Ovary (tissue), 9 donors: ENCODE measurements around the gene CYP19A1. TPM values are rescaled to one million over a fixed set of nuclear protein-coding genes. Genes with fewer than 3 reads are reported as not detected.

Experiments used
- DNase-seq, 5 donors: peaks; one replicate each; pipeline ENCODE4 v3.0.0-alpha.2; 2019 to 2020
- H3K27ac ChIP-seq, 2 donors: fragments of 200-600 bp; one replicate each; pipeline versions ENCODE4 v1.5.1 to v1.8.0; 2019 to 2022
- H3K27me3 ChIP-seq: fragments of 200-600 bp; one replicate; pipeline ENCODE4 v1.8.0; 2022
- H3K36me3 ChIP-seq: fragments of 200-600 bp; sonication (generic); one replicate; pipeline ENCODE4 v1.5.1; 2019
- H3K4me1 ChIP-seq: one replicate; pipeline ENCODE4 v1.8.1; 2013; ENCODE audit warnings: mild to moderate bottlenecking, moderate library complexity; ENCODE audit not compliant: insufficient read depth
- H3K4me3 ChIP-seq: fragments of 200-600 bp; sonication (generic); one replicate; pipeline ENCODE4 v1.5.1; 2017
- H3K9me3 ChIP-seq, 2 donors: fragments of 200-600 bp in 1 of 2; sonication (generic) in 1 of 2; one replicate each; pipeline versions ENCODE4 v1.5.1 to v1.8.1; 2013 to 2019; ENCODE audit warnings: mild to moderate bottlenecking in 1 of 2, moderate library complexity in 1 of 2
- EP300 ChIP-seq: sonication (generic); formaldehyde crosslinking; IDR thresholded peaks from one replicate; pipeline ENCODE4 v1.6.1; 2017; ENCODE audit warnings: antibody characterized with exemption
- POLR2A ChIP-seq: fragments of 450-650 bp; IDR thresholded peaks from one replicate; pipeline ENCODE4 v1.6.1; 2017; ENCODE audit warnings: antibody characterized with exemption, mild to moderate bottlenecking, moderate library complexity
- WGBS, 3 donors: extraction: QIAGEN DNeasy Blood & Tissue Kit in 1 of 3; methylation state at CpG; one replicate each; pipeline versions ENCODE4 v1.1.5 to v1.1.7; 2013 to 2017; 5-methylcytosine and 5-hydroxymethylcytosine counted together
- intact Hi-C, 4 donors: fragments of 100-400 bp; cut with DNase I; formaldehyde crosslinking; loops; one replicate each; pipeline versions ENCODE4 v1.11.0 to v1.15.1; 2022 to 2023
- polyA plus RNA-seq, 2 donors: library from polyadenylated mRNA; stranded (reverse); fragments of 200-250 nt in 1 of 2; fragments of 350-450 nt in 1 of 2; fragmentation: Illumina TruSeq in 1 of 2; extraction: RNeasy Lipid Tissue Mini Kit (QIAGEN cat#74804) in 1 of 2; gene quantifications; one replicate each; pipeline ENCODE4 v1.2.3, GENCODE V29; 2013 to 2014
- total RNA-seq, 7 donors: library from RNA; depleted of rRNA in 2 of 7; stranded (reverse); fragments of >200 nt in 2 of 7; fragmentation: NEBNext Ultra II Directional in 3 of 7; extraction: Animal tissue kit (Norgen Biotek cat#: 25700) in 3 of 7; gene quantifications; one replicate each; pipeline versions ENCODE4 v1.1.0 to v1.2.4, GENCODE V29; 2016 to 2023
- TF ChIP-seq, protein P1 (sequence below), 3 donors: fragments of 450-650 bp in 2 of 3; fragments of 200-600 bp in 1 of 3; IDR thresholded peaks; one replicate each; pipeline versions ENCODE4 v1.5.1 to v1.8.0; 2016 to 2022; ENCODE audit warnings: antibody characterized with exemption in 3 of 3, mild to moderate bottlenecking in 1 of 3
- donor health status: DM: no; HTN: no; CAD: no; lungs with moderate emphysema.
- donor health status: DM: no; HTN: no; CAD: no.
- donor health status: Bipolar disorder and iron deficiency.
- donor health status: DM: yes; HTN: yes; CAD: no.
- donor health status: DM: no; HTN: no; CAD: no.
- donor health status: DM: yes; HTN: yes; CAD: no.

Gene CYP19A1
- total and polyA plus RNA-seq, 9 donors, result 0.81 to 1,570 (median 1.4) TPM

DNA sequence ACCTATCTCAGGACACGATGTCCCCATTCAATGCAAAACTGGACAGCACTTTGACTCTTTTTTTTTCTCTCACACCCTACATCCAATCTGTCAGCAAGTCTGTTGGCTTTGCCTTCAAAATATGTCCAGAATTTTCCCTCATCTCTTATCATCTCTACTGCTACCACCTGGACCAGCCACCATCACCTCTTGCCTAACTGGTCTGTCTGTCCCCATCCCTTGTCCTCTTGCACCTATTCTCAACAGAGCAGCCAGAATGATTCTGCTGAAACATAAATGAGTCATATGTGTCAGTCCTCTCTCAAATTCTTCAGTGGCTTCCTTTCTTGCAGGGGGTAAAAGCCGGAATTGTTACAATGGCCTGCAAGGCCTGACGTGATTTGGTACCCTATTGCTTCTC lies 105.8 kb downstream of the CYP19A1 start:
- H3K27ac ChIP-seq, result no peak overlapping the region
- DNase-seq, result no peak
- no peaks in the 10 kb centered on the region for H3K27me3 ChIP-seq
- H3K36me3 ChIP-seq, result no peaks in the 10 kb centered on the region
- H3K4me1 ChIP-seq, result peaks cover 1% of the 10 kb centered on the region
- intact Hi-C loops, result loop anchor here in 2 of 4 donors (5.0 to 10.0 kb wide), 2 partner anchors 150 to 162 kb away; no protein-coding TSS in a partner anchor
- no peaks in the 10 kb centered on the region for H3K9me3 ChIP-seq
- H3K4me3 ChIP-seq, result no peak overlapping the region
- TF ChIP-seq POLR2A, result no peak
- TF ChIP-seq EP300, result no peak
- TF ChIP-seq, protein P1, sequence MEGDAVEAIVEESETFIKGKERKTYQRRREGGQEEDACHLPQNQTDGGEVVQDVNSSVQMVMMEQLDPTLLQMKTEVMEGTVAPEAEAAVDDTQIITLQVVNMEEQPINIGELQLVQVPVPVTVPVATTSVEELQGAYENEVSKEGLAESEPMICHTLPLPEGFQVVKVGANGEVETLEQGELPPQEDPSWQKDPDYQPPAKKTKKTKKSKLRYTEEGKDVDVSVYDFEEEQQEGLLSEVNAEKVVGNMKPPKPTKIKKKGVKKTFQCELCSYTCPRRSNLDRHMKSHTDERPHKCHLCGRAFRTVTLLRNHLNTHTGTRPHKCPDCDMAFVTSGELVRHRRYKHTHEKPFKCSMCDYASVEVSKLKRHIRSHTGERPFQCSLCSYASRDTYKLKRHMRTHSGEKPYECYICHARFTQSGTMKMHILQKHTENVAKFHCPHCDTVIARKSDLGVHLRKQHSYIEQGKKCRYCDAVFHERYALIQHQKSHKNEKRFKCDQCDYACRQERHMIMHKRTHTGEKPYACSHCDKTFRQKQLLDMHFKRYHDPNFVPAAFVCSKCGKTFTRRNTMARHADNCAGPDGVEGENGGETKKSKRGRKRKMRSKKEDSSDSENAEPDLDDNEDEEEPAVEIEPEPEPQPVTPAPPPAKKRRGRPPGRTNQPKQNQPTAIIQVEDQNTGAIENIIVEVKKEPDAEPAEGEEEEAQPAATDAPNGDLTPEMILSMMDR (IDR thresholded peaks at IDR 0.05), result no peak
- WGBS, 3 donors, result 90 to 92% (median 92%) methylated on average over 3 of the region's 3 CpGs

DNA sequence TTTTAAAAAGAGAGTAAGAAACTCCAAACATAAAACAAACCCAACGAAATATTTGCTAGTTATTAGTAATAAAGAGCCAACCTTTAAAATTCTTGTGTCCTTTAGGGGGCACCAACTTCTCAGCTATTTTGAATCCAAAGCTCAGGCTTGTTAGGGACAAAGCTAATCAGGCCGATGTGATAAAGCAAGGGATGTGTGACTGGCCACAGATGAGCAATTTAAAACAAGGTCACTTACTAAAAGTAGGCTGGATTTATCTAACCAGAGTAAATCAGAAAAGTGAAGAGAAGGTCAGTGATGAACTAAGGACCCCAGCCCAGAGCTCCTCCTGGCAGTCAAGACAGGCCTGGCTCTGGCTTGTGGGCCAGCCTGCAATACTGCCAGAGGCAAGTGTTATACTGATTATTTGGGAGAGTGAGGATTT lies 108.5 kb downstream of the CYP19A1 start:
- WGBS, 3 donors, result 7 to 15% (median 9%) methylated on average over 2 of the region's 2 CpGs
- Histone ChIP-seq H3K4me1 (no peaks in the 10 kb centered on the region), H3K9me3 (no peaks in the 10 kb centered on the region), H3K36me3 (no peaks in the 10 kb centered on the region), H3K4me3 (no peak overlapping the region), H3K27ac (no peak overlapping the region), H3K27me3 (no peaks in the 10 kb centered on the region)
- no peak for TF ChIP-seq POLR2A
- TF ChIP-seq, protein P1 (IDR thresholded peaks at IDR 0.05), result peak in 1 of 3 donors; percentile 41
- intact Hi-C loops, result loop anchor here in 2 of 4 donors (5.0 to 10.0 kb wide), 2 partner anchors 152 to 165 kb away; no protein-coding TSS in a partner anchor
- DNase-seq, result no peak

DNA sequence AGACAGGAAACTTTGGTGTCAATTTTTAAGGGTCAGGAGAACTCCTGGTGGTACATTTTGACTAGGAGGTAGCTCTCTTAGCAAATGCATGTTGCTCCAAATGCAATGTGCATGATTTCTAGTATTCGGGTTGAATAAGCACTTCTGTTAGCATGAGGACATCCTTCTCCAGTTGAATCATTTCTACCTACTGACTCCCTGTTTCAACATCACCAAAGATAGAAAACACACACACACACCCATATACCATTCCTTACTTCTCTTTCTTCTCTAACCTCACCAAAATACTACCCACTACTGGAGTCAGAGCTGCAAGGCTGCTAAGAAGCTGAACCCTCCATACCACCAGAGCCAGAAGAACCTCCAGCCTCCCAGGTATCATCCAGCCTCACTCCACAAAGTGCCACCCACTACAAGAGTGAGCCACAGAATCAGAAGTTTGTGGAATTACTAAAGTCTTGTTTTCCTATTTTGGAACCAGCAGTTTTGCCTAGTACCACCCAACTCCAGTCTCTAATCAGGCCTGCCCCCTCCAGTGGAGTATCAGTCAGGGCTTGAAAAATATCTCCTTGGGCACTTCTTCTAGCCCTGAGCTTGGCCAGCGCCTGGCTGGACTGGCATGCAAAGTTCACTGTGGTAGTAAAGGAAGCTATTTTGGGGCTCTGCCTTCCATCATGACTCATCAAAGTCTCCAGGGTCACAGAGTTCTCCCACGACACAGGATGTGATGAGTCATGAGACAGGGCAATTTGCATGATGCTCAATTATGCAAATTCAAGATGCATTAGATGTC lies 110.3 kb downstream of the CYP19A1 start:
- intact Hi-C loops, result no loop called here

DNA sequence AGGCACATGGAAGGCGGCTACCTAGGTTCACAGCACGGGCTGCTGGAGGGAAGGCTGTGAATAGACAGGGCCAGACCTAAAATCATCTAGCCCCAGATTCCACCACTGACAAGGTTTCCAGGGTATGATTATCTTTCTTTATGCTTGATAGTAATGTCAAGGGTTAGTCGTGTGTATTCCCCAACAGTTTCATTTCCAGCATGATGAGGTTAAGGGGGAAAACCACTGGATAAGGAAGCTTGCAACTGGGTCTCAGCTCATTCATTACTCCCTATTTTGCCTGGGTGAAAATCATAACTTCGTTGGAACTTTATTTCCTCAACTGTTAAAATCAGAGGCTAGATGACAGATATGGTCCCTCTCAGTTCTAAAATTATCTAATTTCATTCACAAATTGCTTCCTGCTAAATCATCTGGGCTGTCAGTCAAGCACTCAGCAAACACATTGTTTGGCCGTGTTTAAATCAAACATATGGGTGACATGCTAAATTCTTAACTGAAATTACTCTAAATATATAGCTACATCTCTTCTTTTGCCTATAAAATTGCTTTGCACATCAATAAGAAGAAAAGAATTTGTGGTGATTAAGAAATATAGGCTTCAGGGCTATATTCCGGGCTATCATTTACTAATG lies 111.7 kb downstream of the CYP19A1 start:
- no peaks in the 10 kb centered on the region for H3K36me3 ChIP-seq
- DNase-seq, result no peak
- no peaks in the 10 kb centered on the region for H3K9me3 ChIP-seq
- no peaks in the 10 kb centered on the region for H3K4me1 ChIP-seq
- TF ChIP-seq, protein P1 (IDR thresholded peaks at IDR 0.05), result no peak
- no peak for TF ChIP-seq EP300
- no peak for TF ChIP-seq POLR2A
- no peak overlapping the region for H3K27ac ChIP-seq
- 84 to 88% (median 88%) methylated on average over 6 of the region's 6 CpGs for WGBS, 3 donors
- no peaks in the 10 kb centered on the region for H3K27me3 ChIP-seq
- intact Hi-C loops, result no loop called here
- H3K4me3 ChIP-seq, result no peak overlapping the region

More for the DNA sequence above, 110.3 kb downstream of the CYP19A1 start:
- Histone ChIP-seq H3K36me3 (no peaks in the 10 kb centered on the region), H3K9me3 (no peaks in the 10 kb centered on the region), H3K4me3 (no peak overlapping the region), H3K27ac (no peak overlapping the region), H3K27me3 (no peaks in the 10 kb centered on the region), H3K4me1 (no peaks in the 10 kb centered on the region)
- DNase-seq, result no peak
- TF ChIP-seq POLR2A, result no peak
- no peak for TF ChIP-seq EP300
- TF ChIP-seq, protein P1 (IDR thresholded peaks at IDR 0.05), result no peak
- WGBS, 3 donors, result 41 to 50% (median 45%) methylated on average over 3 of the region's 3 CpGs
